ENCODE measurements around the gene JAZF1.
"Not testable (repeated sequence)": the region's sequence is repeated elsewhere in the genome, so short reads cannot be mapped to it uniquely, and the experiment has no call there.

Gene JAZF1

GRCh38 chr7:28042721-28043120 lies 137.9 kb downstream of the JAZF1 start:
- no peak for DNase-seq (ENCODE audit: low read depth)

GRCh38 chr7:28041508-28042314 lies 138.9 kb downstream of the JAZF1 start:
- no peak for DNase-seq (ENCODE audit: low read depth)

GRCh38 chr7:28038175-28038797 lies 142.3 kb downstream of the JAZF1 start:
- no peak for DNase-seq (ENCODE audit: low read depth)

GRCh38 chr7:28037220-28038010 lies 143.2 kb downstream of the JAZF1 start:
- no peak for DNase-seq (ENCODE audit: low read depth)

GRCh38 chr7:28036696-28037095 lies 143.9 kb downstream of the JAZF1 start:
- no peak for DNase-seq (ENCODE audit: low read depth)

- no peak for DNase-seq (ENCODE audit: low read depth)
These were observed 147.2 kb downstream of the JAZF1 start for GRCh38 chr7:28033386-28033785.

- no peak for DNase-seq (ENCODE audit: low read depth)
These were observed 147.7 kb downstream of the JAZF1 start for GRCh38 chr7:28032738-28033380.

- no peak for DNase-seq (ENCODE audit: low read depth)
These were observed 151.5 kb downstream of the JAZF1 start for GRCh38 chr7:28029051-28029450.

GRCh38 chr7:28028471-28028870 lies 152.1 kb downstream of the JAZF1 start:
- DNase-seq (ENCODE audit: low read depth): no peak

- no peak for DNase-seq (ENCODE audit: low read depth)
These were observed 154.4 kb downstream of the JAZF1 start for GRCh38 chr7:28026237-28026636.

- DNase-seq (ENCODE audit: low read depth): no peak
These were observed 155.7 kb downstream of the JAZF1 start for GRCh38 chr7:28024786-28025334.

GRCh38 chr7:28020302-28020940 lies 160.2 kb downstream of the JAZF1 start:
- DNase-seq (ENCODE audit: low read depth): no peak

- DNase-seq (ENCODE audit: low read depth): no peak
These were observed 161.6 kb downstream of the JAZF1 start for GRCh38 chr7:28018856-28019465.

- DNase-seq (ENCODE audit: low read depth): no peak
These were observed 162.1 kb downstream of the JAZF1 start for GRCh38 chr7:28018446-28018845.

GRCh38 chr7:28018020-28018419 lies 162.6 kb downstream of the JAZF1 start:
- no peak for DNase-seq (ENCODE audit: low read depth)

GRCh38 chr7:28017372-28017771 lies 163.2 kb downstream of the JAZF1 start:
- DNase-seq (ENCODE audit: low read depth): no peak

GRCh38 chr7:28016297-28016696 lies 164.3 kb downstream of the JAZF1 start:
- DNase-seq (ENCODE audit: low read depth): no peak

- no peak for DNase-seq (ENCODE audit: low read depth)
These were observed 165.4 kb downstream of the JAZF1 start for GRCh38 chr7:28015169-28015568.

GRCh38 chr7:28014340-28014739 lies 166.3 kb downstream of the JAZF1 start:
- not testable (repeated sequence) for DNase-seq (ENCODE audit: low read depth)

GRCh38 chr7:28013441-28013840 lies 167.2 kb downstream of the JAZF1 start:
- no peak for DNase-seq (ENCODE audit: low read depth)

- DNase-seq (ENCODE audit: low read depth): no peak
These were observed 167.6 kb downstream of the JAZF1 start for GRCh38 chr7:28013019-28013418.
